Measurements from ENCODE around the gene NUP210L. TPM values are rescaled to one million over a fixed set of nuclear protein-coding genes. Genes with fewer than 3 reads are reported as not detected.
A peak's percentile ranks its signal among the peaks of the same experiment; 100 is the strongest.

Gene NUP210L
- total RNA-seq, 4 donors from 2014 or later, result 0.09 to 0.21 TPM; not detected in 2

DNA sequence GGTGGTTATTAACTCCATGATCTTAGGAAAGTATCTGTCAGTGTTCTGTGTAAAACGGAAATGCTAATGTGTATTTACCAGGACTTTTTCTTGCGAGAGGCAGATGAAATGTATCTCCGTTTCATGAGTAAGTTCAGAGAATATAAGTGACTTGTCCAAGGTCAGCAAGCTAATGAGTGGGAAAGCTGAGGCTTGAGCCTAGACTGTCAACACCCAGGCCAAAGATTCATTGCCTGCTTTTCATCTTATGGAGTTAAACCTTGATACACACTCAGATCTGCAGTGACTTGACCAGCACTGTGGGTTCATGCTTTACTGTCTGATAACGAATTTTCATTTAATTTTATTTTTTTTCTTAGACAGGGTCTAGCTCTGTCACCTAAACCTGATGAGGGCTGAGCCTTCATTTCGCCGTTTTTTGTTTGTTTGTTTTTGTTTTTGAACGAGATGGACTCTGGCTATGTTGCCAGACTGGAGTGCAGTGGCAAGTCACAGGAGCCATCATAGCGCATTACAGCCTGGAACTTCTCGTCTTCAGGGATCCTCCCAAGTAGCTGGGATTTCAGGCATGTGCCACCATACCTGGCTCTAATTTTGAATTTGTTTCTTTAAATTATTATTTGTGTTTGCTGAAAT, 176.5 kb downstream of the NUP210L start:
- peak overlapping the region; percentile 94 to 98 for H3K4me3 ChIP-seq
- no peaks in the 10 kb centered on the region for H3K27me3 ChIP-seq
- intact Hi-C loops (cut with DNase I; ENCODE audit: low total_unique reads), result loop anchor here (10.0 kb wide), 1 partner anchor 184 kb away; no protein-coding TSS in a partner anchor
- H3K9me3 ChIP-seq, result no peaks in the 10 kb centered on the region
- peaks cover 0 to 7% of the 10 kb centered on the region in 2 donors for H3K4me1 ChIP-seq
- peak overlapping the region; percentile 93 to 94 for H3K27ac ChIP-seq
- no peaks in the 10 kb centered on the region for H3K36me3 ChIP-seq
- DNase-seq, result no peak
- TF ChIP-seq POLR2A (IDR thresholded peaks at IDR 0.05), result no peak

DNA sequence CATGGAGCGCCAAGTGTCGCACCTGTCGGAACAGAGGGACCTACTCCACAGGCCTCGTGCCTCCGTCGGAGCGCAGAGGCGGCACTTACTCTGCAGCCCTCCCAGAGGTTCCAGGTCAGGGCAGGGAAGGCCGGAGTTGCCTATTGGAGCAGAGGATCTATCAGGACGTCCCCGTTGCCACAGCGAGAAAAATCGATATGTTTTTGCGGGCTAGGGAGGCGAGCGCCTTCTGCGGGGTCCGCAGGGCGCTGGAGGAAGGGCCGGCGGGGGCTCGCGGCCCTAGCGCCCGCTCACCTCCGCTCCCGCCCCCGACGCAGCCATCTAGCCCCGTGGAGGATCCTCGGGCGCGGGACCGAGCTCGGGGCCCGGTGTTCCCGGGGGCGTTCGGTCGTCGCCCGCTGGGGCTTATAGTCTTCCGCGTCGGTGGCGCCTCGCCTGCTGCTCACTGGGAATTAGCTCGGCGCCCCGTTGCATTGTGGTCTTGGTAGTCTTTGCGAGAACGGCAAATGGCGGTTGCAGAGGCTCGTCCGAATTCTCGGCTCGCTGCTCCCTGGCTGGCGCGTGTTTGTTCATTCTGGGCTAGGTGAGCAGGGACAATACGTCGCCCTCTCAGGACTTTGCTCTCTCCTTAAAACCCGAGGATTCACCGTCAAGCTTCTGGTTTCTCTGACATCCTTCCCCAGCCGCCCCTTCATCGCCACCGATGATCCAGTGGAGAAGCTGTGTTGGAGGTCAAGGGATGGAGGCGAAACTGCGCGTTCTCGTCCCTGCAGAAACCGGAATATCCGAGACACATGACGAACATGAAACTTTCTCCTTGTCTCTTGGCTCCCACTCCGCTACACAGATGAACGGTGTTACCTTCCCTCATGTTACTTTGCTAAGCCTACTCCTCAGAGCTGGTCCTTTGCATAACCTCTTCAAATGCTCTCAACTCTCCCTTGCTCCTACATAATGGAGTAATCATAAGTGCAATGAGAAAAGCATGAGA, 177.3 kb downstream of the NUP210L start, which contains the start of gene JTB:
Gene JTB (minus strand): TSS at position 425 of the 991 bp plus-strand sequence. CDS start 422 bp downstream, at position 3.
- Histone ChIP-seq H3K36me3 (no peaks in the 10 kb centered on the region), H3K4me1 (peaks cover 0 to 7% of the 10 kb centered on the region in 2 donors), H3K9me3 (no peaks in the 10 kb centered on the region), H3K27ac (peak within 1 kb of the TSS; percentile 93 to 94), H3K27me3 (no peaks in the 10 kb centered on the region), H3K4me3 (peak within 1 kb of the TSS; percentile 94 to 98)
- TF ChIP-seq POLR2A (IDR thresholded peaks at IDR 0.05), result peak; percentile 87 to 90
- TF ChIP-seq, protein P1, sequence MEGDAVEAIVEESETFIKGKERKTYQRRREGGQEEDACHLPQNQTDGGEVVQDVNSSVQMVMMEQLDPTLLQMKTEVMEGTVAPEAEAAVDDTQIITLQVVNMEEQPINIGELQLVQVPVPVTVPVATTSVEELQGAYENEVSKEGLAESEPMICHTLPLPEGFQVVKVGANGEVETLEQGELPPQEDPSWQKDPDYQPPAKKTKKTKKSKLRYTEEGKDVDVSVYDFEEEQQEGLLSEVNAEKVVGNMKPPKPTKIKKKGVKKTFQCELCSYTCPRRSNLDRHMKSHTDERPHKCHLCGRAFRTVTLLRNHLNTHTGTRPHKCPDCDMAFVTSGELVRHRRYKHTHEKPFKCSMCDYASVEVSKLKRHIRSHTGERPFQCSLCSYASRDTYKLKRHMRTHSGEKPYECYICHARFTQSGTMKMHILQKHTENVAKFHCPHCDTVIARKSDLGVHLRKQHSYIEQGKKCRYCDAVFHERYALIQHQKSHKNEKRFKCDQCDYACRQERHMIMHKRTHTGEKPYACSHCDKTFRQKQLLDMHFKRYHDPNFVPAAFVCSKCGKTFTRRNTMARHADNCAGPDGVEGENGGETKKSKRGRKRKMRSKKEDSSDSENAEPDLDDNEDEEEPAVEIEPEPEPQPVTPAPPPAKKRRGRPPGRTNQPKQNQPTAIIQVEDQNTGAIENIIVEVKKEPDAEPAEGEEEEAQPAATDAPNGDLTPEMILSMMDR (IDR thresholded peaks at IDR 0.05), result peak in 2 of 4 experiments; percentile 22 to 25
- intact Hi-C loops (cut with DNase I; ENCODE audit: low total_unique reads), result loop anchor here (10.0 kb wide), 1 partner anchor 183 kb away; no protein-coding TSS in a partner anchor
- DNase-seq, result peak; percentile 82 to 86

DNA sequence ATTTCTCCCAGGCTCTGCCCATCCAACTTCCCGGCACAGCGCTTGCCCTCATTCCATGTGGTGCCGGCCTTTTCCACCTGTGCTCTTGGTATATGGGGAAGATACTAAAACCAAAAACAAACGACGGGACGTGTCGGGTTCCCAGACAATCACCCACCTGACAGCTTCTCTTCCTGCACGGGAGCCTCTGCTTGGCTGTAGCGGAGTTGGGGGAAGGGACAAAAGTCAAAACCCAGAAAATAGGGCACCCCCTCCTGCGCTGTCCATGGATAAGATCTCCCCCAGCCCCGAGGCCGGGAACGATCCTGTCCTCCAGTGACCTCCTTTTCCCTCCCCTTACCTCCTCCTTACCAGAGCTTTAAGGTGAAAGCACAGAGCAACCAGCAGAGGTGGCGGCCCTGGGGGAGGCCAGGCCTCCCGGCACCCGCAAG, 178.0 kb downstream of the NUP210L start:
- H3K9me3 ChIP-seq, result no peaks in the 10 kb centered on the region
- intact Hi-C loops (cut with DNase I; ENCODE audit: low total_unique reads), result loop anchor here (10.0 kb wide), 1 partner anchor 182 kb away; no protein-coding TSS in a partner anchor
- H3K4me1 ChIP-seq, result peaks cover 0 to 7% of the 10 kb centered on the region in 2 donors
- peak overlapping the region; percentile 94 to 98 for H3K4me3 ChIP-seq
- H3K36me3 ChIP-seq, result no peaks in the 10 kb centered on the region
- no peak for DNase-seq
- peak overlapping the region; percentile 93 to 94 for H3K27ac ChIP-seq
- H3K27me3 ChIP-seq, result no peaks in the 10 kb centered on the region
- TF ChIP-seq, protein P1 (IDR thresholded peaks at IDR 0.05), result no peak
- TF ChIP-seq POLR2A (IDR thresholded peaks at IDR 0.05), result no peak

DNA sequence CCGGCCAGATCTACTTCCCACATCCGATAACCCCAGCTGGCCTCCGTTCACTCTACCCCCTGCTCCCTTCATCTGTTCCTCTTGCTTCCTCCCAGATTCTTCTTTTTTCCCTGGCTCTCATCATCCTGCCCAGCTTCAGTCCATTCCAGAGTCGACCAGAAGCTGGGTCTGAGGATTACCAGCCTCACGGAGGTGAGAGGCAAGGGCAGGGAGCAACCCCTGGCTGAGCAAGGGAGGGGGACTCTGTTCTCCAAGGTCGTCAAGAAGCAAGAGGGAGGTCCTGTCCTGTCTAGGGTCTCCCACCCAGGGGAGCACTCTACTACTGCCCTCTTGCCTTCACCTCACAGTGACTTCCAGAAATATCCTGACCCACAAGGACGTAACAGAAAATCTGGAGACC, 181.3 kb downstream of the NUP210L start:
- no peaks in the 10 kb centered on the region for H3K27me3 ChIP-seq
- TF ChIP-seq, protein P1 (IDR thresholded peaks at IDR 0.05), result no peak
- TF ChIP-seq POLR2A (IDR thresholded peaks at IDR 0.05), result no peak
- H3K27ac ChIP-seq, result no peak overlapping the region
- H3K9me3 ChIP-seq, result no peaks in the 10 kb centered on the region
- no peak overlapping the region for H3K4me3 ChIP-seq
- peaks cover 0 to 7% of the 10 kb centered on the region in 2 donors for H3K4me1 ChIP-seq
- no peaks in the 10 kb centered on the region for H3K36me3 ChIP-seq
- DNase-seq, result no peak
- intact Hi-C loops (cut with DNase I; ENCODE audit: low total_unique reads), result loop anchor here (10.0 kb wide), 1 partner anchor 179 kb away; no protein-coding TSS in a partner anchor

DNA sequence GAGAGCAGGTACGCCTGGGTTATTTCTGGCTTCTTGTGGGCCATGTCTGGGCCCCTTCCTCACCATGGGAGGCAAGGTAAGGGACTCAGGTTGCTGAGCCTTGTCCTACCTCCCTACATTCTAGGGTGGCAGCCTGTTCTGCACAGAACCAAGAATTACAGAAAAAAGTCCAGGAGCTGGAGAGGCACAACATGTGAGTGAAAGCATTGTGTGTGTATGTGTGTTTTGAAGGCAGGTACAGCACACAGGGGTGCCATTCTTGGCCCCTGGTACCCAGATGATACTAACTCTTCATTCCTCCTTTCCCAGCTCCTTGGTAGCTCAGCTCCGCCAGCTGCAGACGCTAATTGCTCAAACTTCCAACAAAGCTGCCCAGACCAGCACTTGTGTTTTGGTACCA, 181.8 kb downstream of the NUP210L start:
- DNase-seq, result no peak
- peaks cover 0 to 7% of the 10 kb centered on the region in 2 donors for H3K4me1 ChIP-seq
- H3K4me3 ChIP-seq, result no peak overlapping the region
- intact Hi-C loops (cut with DNase I; ENCODE audit: low total_unique reads), result loop anchor here (10.0 kb wide), 1 partner anchor 178 kb away; no protein-coding TSS in a partner anchor
- no peak overlapping the region for H3K27ac ChIP-seq
- TF ChIP-seq, protein P1 (IDR thresholded peaks at IDR 0.05), result no peak
- no peak for TF ChIP-seq POLR2A (IDR thresholded peaks at IDR 0.05)
- no peaks in the 10 kb centered on the region for H3K27me3 ChIP-seq
- no peaks in the 10 kb centered on the region for H3K36me3 ChIP-seq
- H3K9me3 ChIP-seq, result no peaks in the 10 kb centered on the region

Measured in uterus (tissue), 4 donors.